GM23248 (cell line): ENCODE results near the gene CEMIP. TPM values are rescaled to one million over a fixed set of nuclear protein-coding genes. Genes with fewer than 3 reads are reported as not detected.

ENCODE experiments used
- DNase-seq: peaks from one replicate; pipeline ENCODE4 v3.0.0-alpha.2; 2015
- H2AFZ ChIP-seq: fragments of 200-600 bp; sonication (generic); 2 replicates; pipeline ENCODE4 v1.6.1; 2016; ENCODE audit warnings: antibody characterized with exemption
- H3F3A ChIP-seq: fragments of 200-600 bp; sonication (generic); 2 replicates; pipeline ENCODE4 v1.6.1; 2016; ENCODE audit warnings: mild to moderate bottlenecking, antibody characterized with exemption, mixed run types; ENCODE audit not compliant: insufficient read depth
- H3K27ac ChIP-seq: fragments of 200-600 bp; sonication (generic); 2 replicates; pipeline ENCODE4 v1.5.1; 2016; ENCODE audit warnings: mild to moderate bottlenecking
- H3K27me3 ChIP-seq: fragments of 200-600 bp; sonication (generic); replicated peaks from 2 replicates; pipeline ENCODE4 v1.6.1; 2016; ENCODE audit warnings: mild to moderate bottlenecking; ENCODE audit not compliant: insufficient read depth
- H3K36me3 ChIP-seq: fragments of 200-600 bp; sonication (generic); 2 replicates; pipeline ENCODE4 v1.6.1; 2016; ENCODE audit warnings: low read depth, mild to moderate bottlenecking
- H3K4me1 ChIP-seq: fragments of 200-600 bp; sonication (generic); 2 replicates; pipeline ENCODE4 v1.6.1; 2016; ENCODE audit warnings: mild to moderate bottlenecking; ENCODE audit not compliant: insufficient read depth
- H3K4me2 ChIP-seq: fragments of 200-600 bp; sonication (generic); one replicate; pipeline ENCODE4 v1.6.1; 2016; ENCODE audit warnings: mild to moderate bottlenecking; ENCODE audit not compliant: unreplicated experiment
- H3K4me3 ChIP-seq: fragments of 200-600 bp; sonication (generic); 2 replicates; pipeline ENCODE4 v1.5.1; 2016; ENCODE audit warnings: mild to moderate bottlenecking
- H3K79me2 ChIP-seq: fragments of 200-600 bp; sonication (generic); 2 replicates; pipeline ENCODE4 v1.6.1; 2016; ENCODE audit warnings: mild to moderate bottlenecking; ENCODE audit not compliant: insufficient read depth
- H3K9ac ChIP-seq: fragments of 200-600 bp; sonication (generic); 2 replicates; pipeline ENCODE4 v1.6.1; 2016; ENCODE audit warnings: mild to moderate bottlenecking
- H3K9me2 ChIP-seq: fragments of 200-600 bp; sonication (generic); 2 replicates; pipeline ENCODE4 v1.6.1; 2016; ENCODE audit warnings: mixed run types, mild to moderate bottlenecking, moderate library complexity; ENCODE audit not compliant: insufficient read depth
- H3K9me3 ChIP-seq: fragments of 200-600 bp; sonication (generic); one replicate; pipeline ENCODE4 v1.6.1; 2017; ENCODE audit warnings: low read depth
- H4K20me1 ChIP-seq: fragments of 200-600 bp; sonication (generic); 2 replicates; pipeline ENCODE4 v1.6.0; 2016; ENCODE audit not compliant: insufficient read depth
- EZH2 ChIP-seq: fragments of 200-600 bp; sonication (generic); IDR thresholded peaks from 2 replicates; pipeline ENCODE4 v1.6.1; 2018; ENCODE audit warnings: antibody characterized with exemption, mild to moderate bottlenecking; ENCODE audit not compliant: insufficient read depth, poor library complexity, severe bottlenecking
- EZH2phosphoT487 ChIP-seq: fragments of 200-600 bp; sonication (generic); IDR thresholded peaks from 2 replicates; pipeline ENCODE4 v1.6.1; 2018; ENCODE audit warnings: antibody characterized with exemption, moderate library complexity, mild to moderate bottlenecking, low read depth; ENCODE audit not compliant: insufficient read depth
- WGBS, 2 experiments: methylation state at CpG; one replicate each; pipeline ENCODE4 v1.1.6; 2015 to 2017; ENCODE audit warnings: low lambda C conversion rate in 2 of 2, low coverage in 1 of 2; ENCODE audit errors: missing lambda C conversion rate in 2 of 2; 5-methylcytosine and 5-hydroxymethylcytosine counted together
- in situ Hi-C: fragments of 300-500 bp; cut with MboI; formaldehyde crosslinking; loops from 2 replicates; pipeline ENCODE4 v1.15.0; 2020
- polyA plus RNA-seq: library from polyadenylated mRNA; unstranded; fragments of >200 nt; fragmentation: Nextera tagmentation; extraction: Ambion mirVana; gene quantifications from 2 replicates; pipeline ENCODE4 v1.2.1, GENCODE V29; 2016
- total RNA-seq: library from RNA; depleted of rRNA; stranded (reverse); fragments of >200 nt; shearing (Covaris generic); gene quantifications from 2 replicates; pipeline ENCODE4 v1.2.3, GENCODE V29; 2014

The CEMIP gene
- total and polyA plus RNA-seq, 2 experiments from 2014 or later, result 134 to 213 TPM

DNA sequence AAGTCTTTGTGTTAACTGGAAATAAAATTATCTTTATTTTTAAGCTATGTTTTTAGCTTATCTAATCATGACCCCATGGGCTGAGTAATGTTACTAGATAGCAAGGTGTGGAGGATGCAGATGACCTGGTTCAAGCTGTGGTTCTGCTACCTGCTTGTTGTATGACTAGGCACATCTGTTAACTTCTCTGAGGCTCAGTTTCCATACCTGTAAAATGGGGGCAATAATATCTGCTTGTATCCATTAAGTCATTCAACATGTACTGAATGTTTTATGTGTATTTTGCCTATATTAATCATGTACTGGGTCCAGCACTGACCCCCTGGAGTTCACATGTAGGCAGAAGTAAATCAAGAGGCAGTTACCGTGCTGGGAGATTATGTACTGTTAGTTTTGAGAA, 51.5 kb downstream of the CEMIP start:
- H3K4me2 ChIP-seq, result no peak overlapping the region
- no peaks in the 10 kb centered on the region for H3K4me1 ChIP-seq
- H3K36me3 ChIP-seq, result peaks cover 12% of the 10 kb centered on the region; the same call in 1 of the 2 replicates
- no peaks in the 10 kb centered on the region for H3K9me2 ChIP-seq
- H3K4me3 ChIP-seq, result no peak overlapping the region
- TF ChIP-seq EZH2phosphoT487, result no peak
- H3K9ac ChIP-seq, result no peak overlapping the region
- in situ Hi-C loops, result no loop called here
- peaks cover 92% of the 10 kb centered on the region for H3F3A ChIP-seq
- no peak overlapping the region for H3K27ac ChIP-seq
- no peaks in the 10 kb centered on the region for H3K27me3 ChIP-seq
- no peak overlapping the region for H2AFZ ChIP-seq
- H3K9me3 ChIP-seq, result no peaks in the 10 kb centered on the region
- no peaks in the 10 kb centered on the region for H3K79me2 ChIP-seq
- 97 to 100% methylated on average over 1 of the region's 1 CpG for WGBS, 2 experiments
- H4K20me1 ChIP-seq, result peaks cover 17% of the 10 kb centered on the region; the same call in 1 of the 2 replicates
- no peak for DNase-seq

DNA sequence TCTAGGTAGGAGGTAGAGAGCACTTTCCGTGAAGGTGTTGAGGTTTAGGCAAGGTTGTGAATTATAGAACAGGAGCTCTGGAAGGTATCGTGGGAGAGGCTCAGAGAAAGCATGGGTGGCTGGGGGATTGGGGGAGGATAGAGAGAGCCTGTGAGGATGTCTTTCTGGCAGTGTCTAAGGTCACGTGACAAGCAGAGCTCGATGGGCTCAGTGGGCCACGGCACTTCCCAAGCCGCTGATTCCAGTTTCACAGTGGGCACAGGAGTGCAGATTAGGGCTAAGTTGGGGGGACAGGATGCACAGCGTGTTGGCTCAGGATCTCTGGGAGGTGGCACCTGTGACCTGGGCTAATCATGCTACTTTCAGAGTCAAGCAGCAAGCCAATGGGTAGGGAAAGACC, 52.0 kb downstream of the CEMIP start:
- no peak overlapping the region for H3K9ac ChIP-seq
- in situ Hi-C loops, result no loop called here
- H2AFZ ChIP-seq, result no peak overlapping the region
- WGBS, 2 experiments, result 92 to 96% methylated on average over 7 of the region's 7 CpGs
- no peak overlapping the region for H3K4me3 ChIP-seq
- no peaks in the 10 kb centered on the region for H3K9me3 ChIP-seq
- no peak for TF ChIP-seq EZH2phosphoT487
- TF ChIP-seq EZH2, result no peak
- H3K27ac ChIP-seq, result no peak overlapping the region
- DNase-seq, result no peak
- H3K36me3 ChIP-seq, result peaks cover 12% of the 10 kb centered on the region; the same call in 1 of the 2 replicates
- no peaks in the 10 kb centered on the region for H3K79me2 ChIP-seq
- H3K4me1 ChIP-seq, result no peaks in the 10 kb centered on the region
- no peaks in the 10 kb centered on the region for H3K27me3 ChIP-seq
- H4K20me1 ChIP-seq, result peaks cover 14% of the 10 kb centered on the region; the same call in 1 of the 2 replicates
- H3K4me2 ChIP-seq, result no peak overlapping the region
- H3F3A ChIP-seq, result peaks cover 92% of the 10 kb centered on the region
- H3K9me2 ChIP-seq, result no peaks in the 10 kb centered on the region

DNA sequence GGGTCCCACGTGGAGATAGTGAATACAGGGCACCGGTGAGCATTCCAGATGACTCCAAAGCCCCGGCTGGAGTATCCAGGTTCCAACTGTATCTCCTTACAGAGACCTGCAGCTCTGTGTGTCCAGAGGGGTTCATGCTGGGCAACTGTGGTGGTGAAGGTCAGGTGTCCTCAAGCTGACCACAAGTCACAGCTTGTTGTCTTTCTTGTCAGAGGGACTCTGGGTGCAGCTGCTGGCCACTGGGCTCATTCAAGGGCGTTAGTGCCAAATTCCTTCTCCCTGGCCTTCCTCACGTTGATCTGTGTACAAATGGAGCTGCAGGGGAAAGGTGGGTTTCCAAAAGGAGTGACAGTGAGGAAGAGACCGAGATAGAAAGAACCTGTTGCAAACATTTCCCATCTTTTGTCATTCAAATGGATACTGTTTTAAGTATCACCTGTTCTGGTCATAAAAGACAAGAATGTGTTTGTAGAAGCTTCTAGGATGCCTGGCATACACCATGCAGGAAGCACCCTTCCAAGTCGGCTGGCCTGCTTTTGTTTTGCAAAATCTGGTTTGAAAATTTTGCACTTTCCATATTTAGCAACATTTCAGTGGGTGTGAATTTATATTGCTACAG, 52.5 kb downstream of the CEMIP start:
- peaks cover 92% of the 10 kb centered on the region for H3F3A ChIP-seq
- peaks cover 9% of the 10 kb centered on the region; the same call in 1 of the 2 replicates for H4K20me1 ChIP-seq
- no peak overlapping the region for H3K4me2 ChIP-seq
- H3K79me2 ChIP-seq, result no peaks in the 10 kb centered on the region
- 74 to 77% methylated on average over 7 of the region's 7 CpGs for WGBS, 2 experiments
- no peak overlapping the region for H3K9ac ChIP-seq
- no peaks in the 10 kb centered on the region for H3K9me2 ChIP-seq
- no peaks in the 10 kb centered on the region for H3K4me1 ChIP-seq
- H3K4me3 ChIP-seq, result no peak overlapping the region
- no peak for DNase-seq
- H2AFZ ChIP-seq, result no peak overlapping the region
- H3K36me3 ChIP-seq, result peaks cover 12% of the 10 kb centered on the region; the same call in 1 of the 2 replicates
- no peak overlapping the region for H3K27ac ChIP-seq
- H3K9me3 ChIP-seq, result no peaks in the 10 kb centered on the region
- TF ChIP-seq EZH2 (no peak), EZH2phosphoT487 (no peak)
- H3K27me3 ChIP-seq, result no peaks in the 10 kb centered on the region
- in situ Hi-C loops, result no loop called here

DNA sequence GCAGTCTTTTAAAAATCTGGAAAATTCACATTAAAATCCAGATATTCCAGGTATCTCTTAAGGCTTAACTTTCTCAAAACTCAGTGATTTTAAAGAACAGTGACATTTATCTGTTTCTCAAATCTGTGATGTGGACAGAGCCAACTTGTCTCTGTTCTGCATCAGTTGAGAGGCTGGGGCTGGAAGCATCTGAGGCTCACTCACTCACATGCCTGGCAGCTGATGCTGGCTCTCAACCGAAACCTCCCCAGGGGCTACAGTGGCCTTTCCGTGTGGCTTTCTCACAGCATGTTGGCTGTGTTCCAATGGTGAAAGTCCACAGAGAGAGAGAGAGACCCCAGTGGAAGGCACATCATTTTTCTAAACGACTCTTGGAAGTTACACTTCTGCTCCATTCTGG, 53.5 kb downstream of the CEMIP start:
- no peak overlapping the region for H3K9ac ChIP-seq
- H3K4me2 ChIP-seq, result no peak overlapping the region
- in situ Hi-C loops, result no loop called here
- no peak for DNase-seq
- peaks cover 90% of the 10 kb centered on the region for H3F3A ChIP-seq
- no peak overlapping the region for H2AFZ ChIP-seq
- H4K20me1 ChIP-seq, result peaks cover 4% of the 10 kb centered on the region; the same call in 1 of the 2 replicates
- H3K4me3 ChIP-seq, result no peak overlapping the region
- no peaks in the 10 kb centered on the region for H3K9me2 ChIP-seq
- no peaks in the 10 kb centered on the region for H3K27me3 ChIP-seq
- H3K27ac ChIP-seq, result no peak overlapping the region
- TF ChIP-seq EZH2 (no peak), EZH2phosphoT487 (no peak)
- H3K79me2 ChIP-seq, result no peaks in the 10 kb centered on the region
- 39 to 47% methylated on average over 3 of the region's 3 CpGs for WGBS, 2 experiments
- H3K9me3 ChIP-seq, result no peaks in the 10 kb centered on the region
- H3K36me3 ChIP-seq, result peaks cover 12% of the 10 kb centered on the region; the same call in 1 of the 2 replicates
- H3K4me1 ChIP-seq, result no peaks in the 10 kb centered on the region

DNA sequence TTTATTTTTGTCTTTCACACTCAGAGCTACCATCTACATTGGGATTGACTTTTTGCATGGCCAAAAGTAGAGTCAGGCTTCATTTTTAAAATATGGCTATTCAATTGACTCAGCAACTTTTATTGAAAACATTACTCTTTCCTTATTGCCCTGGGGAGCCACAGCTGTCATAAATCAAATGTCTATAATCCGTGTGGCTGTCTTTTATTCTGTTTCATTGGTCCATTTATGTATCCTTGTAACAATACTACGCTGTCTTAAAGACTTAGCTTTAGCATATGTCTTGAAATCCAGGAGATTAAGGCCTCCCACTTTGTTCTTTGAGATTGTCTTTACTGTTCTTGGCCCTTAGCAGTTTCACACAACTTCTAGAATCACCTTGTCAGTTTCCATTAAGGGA, 55.2 kb downstream of the CEMIP start:
- H3F3A ChIP-seq, result peaks cover 83% of the 10 kb centered on the region
- no peaks in the 10 kb centered on the region for H3K9me2 ChIP-seq
- 63 to 72% methylated on average over 2 of the region's 2 CpGs for WGBS, 2 experiments
- H3K4me2 ChIP-seq, result no peak overlapping the region
- H4K20me1 ChIP-seq, result 0 out of 2 replicates have a peak, but pooled peaks cover 4% of the 10 kb centered on the region
- no peaks in the 10 kb centered on the region for H3K27me3 ChIP-seq
- peaks cover 12% of the 10 kb centered on the region; the same call in 1 of the 2 replicates for H3K36me3 ChIP-seq
- H3K9ac ChIP-seq, result no peak overlapping the region
- H2AFZ ChIP-seq, result no peak overlapping the region
- in situ Hi-C loops, result no loop called here
- no peak overlapping the region for H3K27ac ChIP-seq
- H3K4me3 ChIP-seq, result no peak overlapping the region
- H3K79me2 ChIP-seq, result no peaks in the 10 kb centered on the region
- no peaks in the 10 kb centered on the region for H3K9me3 ChIP-seq
- no peak for TF ChIP-seq EZH2phosphoT487
- TF ChIP-seq EZH2, result no peak
- H3K4me1 ChIP-seq, result no peaks in the 10 kb centered on the region
- DNase-seq, result no peak
